GM11168 (cell line): ENCODE measurements around the gene RAD9A.

Experiments
- in situ Hi-C: fragments of 300-500 bp; cut with MboI; formaldehyde crosslinking; loops from one replicate; pipeline ENCODE4 v1.12.0; 2022; ENCODE audit warnings: low sequenced_read_pairs; ENCODE audit not compliant: unreplicated experiment

Gene RAD9A

GRCh38 chr11:67373648-67374570, 17.9 kb upstream of the RAD9A start:
- in situ Hi-C loops, result no loop called here

GRCh38 chr11:67374571-67375281, 17.1 kb upstream of the RAD9A start:
- in situ Hi-C loops, result no loop called here

- in situ Hi-C loops, result no loop called here
Observed at GRCh38 chr11:67375320-67376055, 16.3 kb upstream of the RAD9A start.

- in situ Hi-C loops, result no loop called here
Observed at GRCh38 chr11:67376063-67376820, 15.5 kb upstream of the RAD9A start.

- in situ Hi-C loops, result no loop called here
Observed at GRCh38 chr11:67376873-67377808, 14.6 kb upstream of the RAD9A start.

- in situ Hi-C loops, result no loop called here
Observed at GRCh38 chr11:67378544-67378943, 13.2 kb upstream of the RAD9A start.

- in situ Hi-C loops, result no loop called here
Observed at GRCh38 chr11:67379061-67380058, 12.4 kb upstream of the RAD9A start.

- in situ Hi-C loops, result no loop called here
Observed at GRCh38 chr11:67381244-67381972, 10.4 kb upstream of the RAD9A start.

- in situ Hi-C loops, result no loop called here
Observed at GRCh38 chr11:67382276-67383136, 9.3 kb upstream of the RAD9A start.

- in situ Hi-C loops, result loop anchor here (5.0 kb wide), 1 partner anchor 33 kb away; the partner anchor contains the start of gene POLD4
Observed at GRCh38 chr11:67384851-67385366, 6.9 kb upstream of the RAD9A start.

GRCh38 chr11:67387069-67387468, 4.7 kb upstream of the RAD9A start:
- in situ Hi-C loops, result loop anchor here (5.0 kb wide), 1 partner anchor 35 kb away; the partner anchor contains the start of gene POLD4

GRCh38 chr11:67387518-67387917, 4.3 kb upstream of the RAD9A start:
- in situ Hi-C loops, result loop anchor here (5.0 kb wide), 1 partner anchor 35 kb away; the partner anchor contains the start of gene POLD4

GRCh38 chr11:67389477-67389876, 2.3 kb upstream of the RAD9A start:
- in situ Hi-C loops, result loop anchor here (5.0 kb wide), 1 partner anchor 37 kb away; the partner anchor contains the start of gene POLD4

- in situ Hi-C loops, result no loop called here
Observed at GRCh38 chr11:67390947-67391303, 861 bp upstream of the RAD9A start.

- in situ Hi-C loops, result no loop called here
Observed at GRCh38 chr11:67392183-67392715, 463 bp downstream of the RAD9A start.
